GM12801 (cell line): Measurements from ENCODE around the gene MOB2.

Experiments
- CTCF ChIP-seq: IDR thresholded peaks from one replicate; pipeline ENCODE4 v1.5.1; 2011; ENCODE audit warnings: control low read depth; ENCODE audit not compliant: insufficient read length; ENCODE audit errors: extremely low read depth

The MOB2 gene

GRCh38 chr11:1491379-1491778 lies 4.8 kb upstream of the MOB2 start:
- no peak for TF ChIP-seq CTCF

- no peak for TF ChIP-seq CTCF
These were observed 4.1 kb upstream of the MOB2 start for GRCh38 chr11:1490651-1491050.

- no peak for TF ChIP-seq CTCF
These were observed 2.1 kb upstream of the MOB2 start for GRCh38 chr11:1488575-1489180.

- TF ChIP-seq CTCF: no peak
These were observed 1.4 kb upstream of the MOB2 start for GRCh38 chr11:1487851-1488574.

GRCh38 chr11:1487091-1487850 lies 692 bp upstream of the MOB2 start:
- TF ChIP-seq CTCF: no peak

- TF ChIP-seq CTCF: no peak
These were observed 1.1 kb downstream of the MOB2 start for GRCh38 chr11:1485504-1485885.

- no peak for TF ChIP-seq CTCF
These were observed 1.7 kb downstream of the MOB2 start for GRCh38 chr11:1484695-1485503.
